Tongue (tissue), 2 donors: ENCODE results near the gene TUT7. TPM values are rescaled to one million over a fixed set of nuclear protein-coding genes. Genes with fewer than 3 reads are reported as not detected.
"Not testable (repeated sequence)": the region's sequence is repeated elsewhere in the genome, so short reads cannot be mapped to it uniquely, and the experiment has no call there.

Experiments
- DNase-seq: peaks from one replicate; pipeline ENCODE4 v3.0.0-alpha.2; 2015
- total RNA-seq: library from RNA; depleted of rRNA; stranded (reverse); fragments of >200 nt; gene quantifications from one replicate; pipeline ENCODE4 v1.2.3, GENCODE V29; 2014

Gene TUT7, protein sequence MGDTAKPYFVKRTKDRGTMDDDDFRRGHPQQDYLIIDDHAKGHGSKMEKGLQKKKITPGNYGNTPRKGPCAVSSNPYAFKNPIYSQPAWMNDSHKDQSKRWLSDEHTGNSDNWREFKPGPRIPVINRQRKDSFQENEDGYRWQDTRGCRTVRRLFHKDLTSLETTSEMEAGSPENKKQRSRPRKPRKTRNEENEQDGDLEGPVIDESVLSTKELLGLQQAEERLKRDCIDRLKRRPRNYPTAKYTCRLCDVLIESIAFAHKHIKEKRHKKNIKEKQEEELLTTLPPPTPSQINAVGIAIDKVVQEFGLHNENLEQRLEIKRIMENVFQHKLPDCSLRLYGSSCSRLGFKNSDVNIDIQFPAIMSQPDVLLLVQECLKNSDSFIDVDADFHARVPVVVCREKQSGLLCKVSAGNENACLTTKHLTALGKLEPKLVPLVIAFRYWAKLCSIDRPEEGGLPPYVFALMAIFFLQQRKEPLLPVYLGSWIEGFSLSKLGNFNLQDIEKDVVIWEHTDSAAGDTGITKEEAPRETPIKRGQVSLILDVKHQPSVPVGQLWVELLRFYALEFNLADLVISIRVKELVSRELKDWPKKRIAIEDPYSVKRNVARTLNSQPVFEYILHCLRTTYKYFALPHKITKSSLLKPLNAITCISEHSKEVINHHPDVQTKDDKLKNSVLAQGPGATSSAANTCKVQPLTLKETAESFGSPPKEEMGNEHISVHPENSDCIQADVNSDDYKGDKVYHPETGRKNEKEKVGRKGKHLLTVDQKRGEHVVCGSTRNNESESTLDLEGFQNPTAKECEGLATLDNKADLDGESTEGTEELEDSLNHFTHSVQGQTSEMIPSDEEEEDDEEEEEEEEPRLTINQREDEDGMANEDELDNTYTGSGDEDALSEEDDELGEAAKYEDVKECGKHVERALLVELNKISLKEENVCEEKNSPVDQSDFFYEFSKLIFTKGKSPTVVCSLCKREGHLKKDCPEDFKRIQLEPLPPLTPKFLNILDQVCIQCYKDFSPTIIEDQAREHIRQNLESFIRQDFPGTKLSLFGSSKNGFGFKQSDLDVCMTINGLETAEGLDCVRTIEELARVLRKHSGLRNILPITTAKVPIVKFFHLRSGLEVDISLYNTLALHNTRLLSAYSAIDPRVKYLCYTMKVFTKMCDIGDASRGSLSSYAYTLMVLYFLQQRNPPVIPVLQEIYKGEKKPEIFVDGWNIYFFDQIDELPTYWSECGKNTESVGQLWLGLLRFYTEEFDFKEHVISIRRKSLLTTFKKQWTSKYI (N-terminal part only)
- total RNA-seq: 34.8 TPM

DNA sequence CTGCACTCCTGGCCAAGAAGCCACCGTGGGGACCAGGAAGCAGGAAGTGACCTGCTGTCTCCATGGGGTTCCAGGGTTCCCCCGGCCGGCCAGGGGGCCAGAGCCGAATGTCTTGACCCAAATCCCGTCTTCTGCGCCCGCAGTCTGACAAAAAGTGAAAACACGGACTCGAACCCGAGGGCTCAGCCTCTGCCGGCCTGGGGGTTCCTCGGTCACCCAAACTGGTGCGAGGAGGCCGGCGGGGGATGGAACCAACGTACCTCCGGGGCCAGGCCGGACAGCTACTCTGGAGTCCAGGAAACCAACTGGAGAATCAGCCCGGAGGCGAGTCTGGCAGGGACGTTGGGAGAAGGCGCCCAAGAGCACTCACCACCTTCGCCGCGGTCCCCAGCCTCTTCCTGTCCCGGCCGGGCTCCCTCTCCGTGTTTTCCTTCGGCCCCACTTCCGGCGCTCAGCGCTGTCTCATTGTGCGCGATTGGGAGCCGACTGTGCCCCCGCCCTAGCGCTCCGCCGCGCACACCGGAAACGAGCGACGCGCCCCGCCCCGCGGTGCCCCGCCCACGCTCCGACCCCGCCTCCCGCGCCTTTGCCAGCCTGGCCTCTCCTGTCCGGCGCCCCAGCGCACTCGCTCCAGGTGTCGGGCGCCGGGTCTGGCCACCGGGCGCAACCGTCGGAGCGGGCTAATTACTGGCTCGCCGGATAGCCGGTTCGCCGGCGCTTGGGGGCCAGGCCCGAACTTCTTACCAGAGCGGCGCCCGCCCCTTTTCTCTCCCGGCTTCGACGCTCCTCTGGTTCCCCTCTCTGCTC lies at the start of gene TUT7:
TSS of gene TUT7 (minus strand) at position 400 of the 807 bp plus-strand sequence. CDS start 1,211 bp downstream, outside the sequence.
- peak; percentile 98 for DNase-seq

DNA sequence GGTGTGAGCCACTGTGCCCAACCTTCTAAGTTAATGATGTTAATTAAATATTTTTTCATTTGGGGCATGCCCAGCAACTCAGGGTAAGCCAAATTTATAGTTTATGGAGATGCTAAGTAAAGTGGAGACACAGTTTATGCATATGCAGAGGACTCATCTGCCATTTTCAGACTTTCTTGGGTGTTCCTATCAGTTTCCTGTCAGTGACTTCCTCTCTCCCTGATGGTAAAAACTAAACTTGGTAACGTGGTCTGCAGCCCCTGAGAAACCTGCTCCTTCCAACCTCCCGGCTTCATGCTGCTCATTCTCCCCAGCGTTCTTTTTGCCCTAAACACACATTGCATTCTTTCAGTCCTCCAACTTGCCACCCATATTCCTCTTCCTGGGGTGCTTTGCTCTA lies 48.4 kb upstream of the TUT7 start:
- DNase-seq: no peak

DNA sequence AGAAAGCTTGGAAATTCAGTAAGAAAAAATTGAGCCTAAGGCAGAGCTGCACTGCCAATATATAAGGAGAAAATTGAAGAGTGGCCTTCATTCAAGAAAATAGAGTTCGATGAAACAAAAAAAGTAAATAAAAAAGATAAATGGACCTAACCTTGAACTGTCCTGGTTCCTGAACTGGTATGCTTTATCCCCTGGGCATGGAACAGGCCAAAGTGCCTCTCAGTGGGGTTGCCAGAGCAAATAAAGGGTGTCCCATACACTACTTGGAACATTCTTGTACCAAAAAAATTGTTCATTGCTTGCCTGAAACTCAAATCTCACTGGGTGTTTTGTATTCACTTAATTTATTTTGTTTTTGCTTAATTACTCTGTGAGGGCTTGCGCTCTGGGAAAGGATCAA lies 42.2 kb upstream of the TUT7 start:
- no peak for DNase-seq

DNA sequence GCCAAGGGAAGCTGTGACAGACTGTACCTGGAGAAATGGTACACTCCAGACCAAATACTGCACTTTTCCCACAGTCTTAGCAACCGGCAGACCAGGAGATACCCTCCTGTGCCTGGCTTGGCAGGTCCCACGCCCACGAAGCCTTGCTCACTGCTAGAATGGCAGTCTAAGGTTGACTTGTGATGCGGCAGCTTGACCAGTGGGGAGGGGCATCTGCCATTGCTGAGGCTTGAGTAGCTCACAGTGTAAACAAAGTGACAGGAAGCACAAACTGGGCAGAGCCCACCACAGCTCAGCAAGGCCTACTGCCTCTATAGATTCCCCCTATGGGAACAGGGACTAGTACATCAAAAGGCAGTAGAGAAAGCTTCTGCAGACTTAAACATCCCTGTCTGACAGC lies 36.0 kb upstream of the TUT7 start:
- not testable (repeated sequence) for DNase-seq

DNA sequence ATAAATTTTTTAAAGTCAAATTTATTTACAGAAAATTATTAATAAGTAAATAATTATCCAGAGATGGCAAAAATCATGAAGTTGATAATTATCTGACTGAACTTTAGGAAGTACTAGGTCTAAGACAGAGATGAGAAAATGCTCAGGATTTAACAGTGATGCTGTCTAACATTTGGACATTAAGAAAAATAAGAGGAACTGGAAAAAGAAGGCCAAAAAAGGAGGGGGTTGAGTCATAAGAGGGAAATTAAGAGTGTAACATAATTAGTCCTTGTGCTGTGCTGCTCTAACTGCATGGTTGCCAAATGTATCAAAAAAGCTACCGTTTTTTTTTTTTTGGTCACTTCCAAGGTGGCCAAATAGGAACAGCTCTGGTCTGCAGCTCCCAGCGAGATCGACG lies 35.4 kb upstream of the TUT7 start:
- no peak for DNase-seq

DNA sequence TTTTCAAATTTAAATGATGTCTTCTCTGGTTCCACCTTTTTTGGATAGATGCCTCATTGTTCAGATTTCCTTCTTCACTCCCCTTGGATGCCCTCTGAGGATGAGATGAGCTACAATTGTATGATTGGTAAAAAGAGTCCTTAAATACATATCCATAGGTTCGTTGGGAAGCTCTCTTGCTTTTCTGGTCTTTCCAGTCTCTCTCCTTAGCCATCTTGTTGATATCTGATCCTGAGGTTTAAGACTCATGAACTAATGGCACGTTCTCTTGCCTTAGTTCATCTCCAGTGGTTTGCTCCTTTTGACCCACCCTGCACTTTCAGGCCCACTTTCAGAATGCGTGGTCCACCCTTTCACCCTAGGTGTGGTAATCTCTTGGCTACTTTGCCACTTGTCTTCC lies 33.2 kb upstream of the TUT7 start:
- DNase-seq: no peak

DNA sequence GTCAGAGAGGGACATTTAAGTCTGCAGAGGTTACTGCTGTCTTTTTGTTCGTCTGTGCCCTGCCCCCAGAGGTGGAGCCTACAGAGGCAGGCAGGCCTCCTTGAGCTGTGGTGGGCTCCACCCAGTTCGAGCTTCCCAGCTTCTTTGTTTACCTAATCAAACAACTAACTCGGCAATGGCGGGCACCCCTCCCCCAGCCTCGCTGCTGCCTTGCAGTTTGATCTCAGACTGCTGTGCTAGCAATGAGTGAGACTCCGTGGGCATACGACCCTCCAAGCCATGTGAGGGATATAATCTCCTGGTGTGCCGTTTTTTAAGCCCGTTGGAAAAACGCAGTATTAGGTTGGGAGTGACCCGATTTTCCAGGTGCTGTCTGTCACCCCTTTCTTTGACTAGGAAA lies 28.8 kb upstream of the TUT7 start:
- DNase-seq: not testable (repeated sequence)

DNA sequence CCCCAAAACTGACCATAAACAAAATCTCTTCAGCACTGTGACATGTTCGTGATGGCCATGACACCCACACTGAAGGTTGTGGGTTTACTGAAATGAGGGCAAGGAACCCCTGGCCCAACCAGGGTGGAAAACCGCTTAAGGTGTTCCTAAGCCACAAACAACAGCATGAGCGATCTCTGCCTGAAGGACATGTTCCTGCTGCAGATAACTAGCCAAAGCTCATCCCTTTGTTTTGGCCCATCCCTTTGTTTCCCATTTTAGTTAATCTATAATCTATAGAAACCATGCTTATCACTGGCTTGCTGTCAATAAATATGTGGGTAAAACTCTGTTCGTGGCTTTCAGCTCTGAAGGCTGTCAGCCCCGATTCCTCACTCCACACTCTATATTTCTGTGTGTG lies 21.8 kb upstream of the TUT7 start:
- no peak for DNase-seq

DNA sequence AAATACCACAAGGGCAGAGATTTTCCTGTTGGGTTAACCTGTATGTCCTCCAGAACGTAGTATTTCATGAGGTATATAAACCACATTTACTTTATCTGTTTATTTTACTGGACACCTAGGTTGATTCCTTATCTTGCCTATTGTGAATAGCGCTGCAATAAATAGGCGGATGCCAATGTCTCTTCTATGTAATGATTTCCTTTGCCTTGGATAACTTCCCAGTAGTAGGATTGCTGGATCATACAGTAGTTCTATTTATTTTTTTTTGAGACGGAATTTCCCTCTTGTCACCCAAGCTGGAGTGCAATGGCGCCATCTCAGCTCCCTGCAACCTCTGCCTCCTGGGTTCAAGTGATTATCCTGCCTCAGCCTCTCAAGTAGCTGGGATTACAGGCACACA lies 15.6 kb upstream of the TUT7 start:
- no peak for DNase-seq

DNA sequence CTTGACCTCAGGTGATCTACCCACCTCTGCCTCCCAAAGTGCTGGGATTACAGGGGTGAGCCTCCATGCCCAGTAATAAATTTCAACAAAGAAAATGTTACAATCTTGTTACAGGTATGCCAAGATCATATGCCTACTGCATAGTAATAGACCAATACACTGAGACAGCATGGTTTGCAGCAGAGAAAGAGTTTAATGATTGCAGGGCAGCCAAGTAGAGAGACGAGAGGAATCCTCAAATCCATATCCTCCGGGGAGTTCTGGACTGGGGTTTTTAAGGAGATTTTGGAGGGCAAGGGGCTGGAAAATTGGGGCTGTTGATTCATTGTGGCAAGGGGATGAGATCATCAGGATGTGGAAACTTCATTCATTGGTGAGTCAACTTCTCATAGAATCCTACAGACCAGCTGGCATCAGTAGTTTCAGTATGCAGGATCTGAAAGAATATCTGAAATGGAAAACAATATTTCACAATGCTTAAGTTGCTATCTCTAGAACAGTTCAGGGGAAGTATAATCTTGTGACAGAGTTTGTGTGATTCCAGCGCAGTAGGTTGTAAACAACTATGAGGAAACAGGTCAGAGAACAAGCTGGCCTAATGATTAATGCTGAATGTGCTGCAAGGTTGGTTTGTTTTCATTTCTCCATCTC lies 14.8 kb upstream of the TUT7 start:
- no peak for DNase-seq

DNA sequence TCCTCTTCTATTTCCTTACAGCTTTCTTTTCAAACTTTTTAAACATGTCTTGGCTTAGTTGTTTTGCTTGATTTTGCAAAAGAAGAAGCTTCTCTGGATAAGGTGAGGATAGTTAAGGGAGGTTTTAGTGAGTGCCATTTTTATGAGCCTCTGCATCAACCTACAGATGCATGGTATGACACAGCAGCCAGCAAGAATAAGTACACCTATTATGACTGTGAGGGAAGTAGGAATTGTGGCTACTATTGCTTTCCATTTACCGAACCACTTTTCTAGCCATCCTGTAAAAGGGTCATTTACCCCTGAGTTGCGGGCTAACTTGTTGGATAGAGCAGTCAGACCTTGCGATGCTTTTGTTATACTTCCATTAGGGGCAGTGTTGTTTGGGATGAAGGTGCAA lies 7.0 kb upstream of the TUT7 start:
- no peak for DNase-seq

DNA sequence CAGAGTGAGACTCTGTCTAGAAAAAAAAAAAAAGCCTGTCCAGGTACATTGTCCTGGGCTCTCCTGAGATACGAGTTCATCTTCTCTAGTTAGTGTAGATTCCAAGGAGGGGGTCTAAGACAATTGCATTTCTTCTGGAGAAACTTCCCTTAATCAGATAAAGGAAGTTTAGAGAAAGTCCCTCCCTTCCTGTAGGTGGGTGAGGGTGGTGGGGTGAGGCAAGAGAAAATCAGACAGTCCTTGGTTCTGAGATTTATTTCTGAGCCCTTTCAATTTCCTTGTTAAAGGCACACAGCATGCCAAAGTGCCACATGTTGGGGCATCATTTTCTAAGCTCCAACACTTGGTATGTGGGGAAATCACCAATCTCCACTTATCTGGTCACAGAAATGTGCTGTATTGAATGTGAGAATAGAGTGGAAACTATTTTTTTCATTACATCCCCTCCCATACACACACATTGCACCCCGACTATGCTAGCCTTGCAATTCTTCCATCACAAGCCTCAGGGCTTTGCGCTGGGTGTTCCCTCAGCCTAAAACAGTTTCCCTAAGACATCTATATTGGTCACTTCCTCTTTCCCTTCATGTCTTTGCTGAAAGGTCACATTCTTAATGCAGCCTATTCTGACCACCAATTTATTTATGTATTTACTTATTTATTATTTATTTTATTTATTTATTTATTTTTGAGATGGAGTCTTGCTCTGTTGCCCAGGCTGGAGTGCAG lies 5.1 kb upstream of the TUT7 start:
- no peak for DNase-seq

DNA sequence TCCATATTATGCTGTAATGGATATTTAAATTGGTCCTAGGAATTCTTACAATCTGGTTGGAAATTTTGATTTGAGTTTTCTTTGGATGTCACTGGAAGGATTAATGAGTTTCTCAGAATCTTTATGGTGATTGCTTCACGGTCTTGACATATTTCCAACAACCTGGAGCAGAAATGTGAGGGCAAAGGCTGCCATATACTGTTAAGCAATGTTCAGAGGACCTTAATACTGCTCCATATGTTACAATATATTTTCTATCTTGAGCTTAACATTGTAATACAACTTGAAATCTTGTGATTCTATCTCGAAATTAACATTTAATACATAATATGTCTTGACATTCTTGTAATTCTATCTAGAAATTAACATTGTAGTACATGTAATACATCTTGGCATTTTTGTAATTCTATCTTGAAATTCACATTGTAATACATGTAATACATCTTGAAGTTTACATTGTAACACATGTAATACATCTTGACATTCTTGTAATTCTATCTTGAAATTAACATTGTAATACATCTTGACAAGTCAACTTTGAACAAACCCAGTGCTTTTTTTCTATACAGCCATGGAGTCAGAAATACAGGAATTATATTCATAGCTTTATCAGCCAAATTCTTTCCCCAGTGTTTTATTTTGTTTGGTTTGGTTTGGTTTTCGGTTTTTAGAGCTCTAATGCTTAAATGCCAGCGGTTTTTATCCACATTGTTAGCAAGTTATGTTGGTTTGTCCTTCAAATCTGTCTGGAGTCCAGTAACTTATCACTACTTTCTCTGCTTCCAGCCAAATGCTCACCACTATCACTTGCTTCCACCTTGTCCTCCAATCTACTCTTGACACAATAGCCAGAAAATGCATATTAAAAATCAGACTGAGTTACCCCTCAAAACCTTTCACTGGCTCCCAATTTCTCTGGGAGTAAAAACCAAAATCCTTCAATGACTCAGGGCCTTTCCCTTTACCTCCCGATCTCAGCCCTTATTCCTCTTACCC lies 3.0 kb upstream of the TUT7 start:
- DNase-seq: no peak

DNA sequence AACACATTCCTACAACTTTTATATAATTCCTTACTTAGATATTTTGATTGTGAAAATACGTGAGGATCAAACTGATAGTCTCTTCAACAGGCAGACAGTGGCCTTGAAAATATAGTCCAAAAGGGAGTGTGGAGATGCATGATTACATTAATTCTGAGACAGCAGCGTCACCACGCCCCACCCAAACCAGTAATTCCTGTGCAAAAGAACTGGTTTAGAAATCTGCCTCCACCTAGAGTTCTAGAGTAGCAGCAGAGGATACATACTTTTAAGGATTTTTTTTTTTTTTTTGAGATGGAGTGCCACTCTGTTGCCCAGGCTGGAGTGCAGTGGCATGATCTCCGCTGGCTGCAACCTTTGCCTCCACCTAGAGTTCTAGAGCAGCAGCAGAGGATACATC lies 1.6 kb upstream of the TUT7 start:
- peak; percentile 19 for DNase-seq

DNA sequence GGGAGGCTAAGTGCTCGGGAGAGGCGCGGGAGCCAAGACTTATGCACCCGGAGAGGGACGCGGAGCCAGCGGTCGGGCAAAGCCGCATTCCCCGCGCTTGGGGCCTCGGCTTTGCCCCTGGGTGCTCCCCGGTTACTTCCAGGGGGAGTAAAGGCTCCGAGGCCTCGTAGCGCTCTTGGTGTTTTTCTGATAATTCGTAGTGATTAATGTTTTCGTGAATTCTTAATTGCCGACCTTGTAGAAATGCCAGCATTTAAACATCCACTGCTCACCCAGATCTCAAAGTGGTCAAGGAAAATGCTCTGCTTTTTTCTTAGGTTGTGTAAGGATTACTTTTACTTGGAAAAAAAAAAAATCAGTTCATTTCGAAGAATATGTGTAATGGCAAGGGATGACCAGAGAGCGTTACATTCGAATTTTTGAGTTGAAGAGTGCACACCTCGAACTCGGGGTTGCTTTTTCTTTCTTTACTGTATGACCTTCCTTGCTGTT lies 654 bp upstream of the TUT7 start:
- no peak for DNase-seq

DNA sequence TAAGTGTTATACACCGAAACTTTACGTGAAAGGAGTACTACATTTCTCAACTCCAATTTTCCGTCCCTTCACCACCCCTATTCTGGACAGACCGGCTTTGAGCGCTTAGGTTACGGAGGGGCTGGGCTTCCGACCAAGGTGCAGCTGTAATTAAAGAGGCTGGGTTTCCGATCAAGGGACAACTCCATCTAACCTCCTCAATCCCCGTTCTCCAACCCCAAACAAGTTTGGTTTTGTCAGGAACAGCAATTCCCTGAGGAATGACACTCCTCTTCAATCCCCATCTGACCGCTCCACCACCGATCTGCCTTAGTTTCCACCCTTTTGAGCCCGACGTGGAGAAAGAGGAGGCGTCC lies 577 bp downstream of the TUT7 start:
- peak; percentile 67 for DNase-seq

DNA sequence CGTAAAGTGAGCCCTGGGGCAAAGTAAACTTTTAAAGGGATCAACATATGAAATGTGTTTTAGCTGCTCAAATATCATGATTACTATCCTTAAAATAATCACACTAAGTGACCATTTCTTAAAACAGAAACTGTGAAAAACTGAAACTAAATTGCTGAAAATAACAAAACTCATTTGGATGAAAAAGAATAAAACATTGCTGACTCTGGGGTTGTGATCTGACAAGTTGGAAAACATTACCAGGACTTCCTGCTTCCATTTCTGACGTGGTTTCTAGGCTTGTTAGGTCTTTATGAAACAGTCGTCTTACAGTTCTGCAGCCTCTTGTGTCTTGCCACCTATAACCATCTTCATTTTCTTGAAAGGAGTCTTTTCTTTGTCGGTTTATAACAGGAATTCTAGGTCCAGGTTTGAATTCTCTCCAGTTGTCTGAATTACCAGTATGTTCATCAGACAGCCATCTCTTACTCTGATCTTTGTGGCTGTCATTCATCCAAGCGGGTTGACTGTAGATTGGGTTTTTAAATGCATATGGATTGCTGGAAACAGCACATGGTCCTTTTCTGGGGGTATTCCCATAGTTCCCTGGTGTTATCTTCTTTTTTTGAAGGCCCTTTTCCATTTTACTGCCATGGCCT lies 1.7 kb downstream of the TUT7 start:
- DNase-seq: no peak

DNA sequence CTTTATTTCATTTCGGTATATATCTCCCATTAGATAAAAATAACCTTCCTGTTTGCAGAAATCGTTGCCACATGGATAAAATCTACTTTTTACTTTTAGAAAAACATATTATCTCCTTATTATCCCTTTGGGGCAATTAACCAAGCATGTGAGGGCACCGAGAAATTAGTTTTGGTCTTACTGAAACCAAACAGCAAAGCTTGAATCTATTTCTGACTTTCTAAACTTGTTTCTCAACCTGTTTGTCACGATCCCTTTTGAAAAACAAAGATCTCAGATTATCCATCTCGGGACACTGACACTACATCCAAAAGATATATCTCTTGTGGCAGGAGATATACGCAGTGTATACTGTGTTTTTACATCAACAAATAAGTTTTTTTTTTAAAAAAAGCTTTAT lies 2.3 kb downstream of the TUT7 start:
- DNase-seq: no peak
